Activated CD4-positive, alpha-beta T cell treated with anti-CD3 and anti-CD28 coated beads, Interleukin-2, amount 50 U/mL, for 16 hours (primary cell): ENCODE results near the gene ANTKMT.

ENCODE experiments used
- DNase-seq: peaks from one replicate; pipeline ENCODE4 v3.0.0-alpha.2; 2020

The ANTKMT gene, protein sequence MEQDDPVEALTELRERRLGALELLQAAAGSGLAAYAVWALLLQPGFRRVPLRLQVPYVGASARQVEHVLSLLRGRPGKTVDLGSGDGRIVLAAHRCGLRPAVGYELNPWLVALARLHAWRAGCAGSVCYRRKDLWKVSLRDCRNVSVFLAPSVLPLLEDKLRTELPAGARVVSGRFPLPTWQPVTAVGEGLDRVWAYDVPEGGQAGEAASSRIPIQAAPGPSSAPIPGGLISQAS

DNA sequence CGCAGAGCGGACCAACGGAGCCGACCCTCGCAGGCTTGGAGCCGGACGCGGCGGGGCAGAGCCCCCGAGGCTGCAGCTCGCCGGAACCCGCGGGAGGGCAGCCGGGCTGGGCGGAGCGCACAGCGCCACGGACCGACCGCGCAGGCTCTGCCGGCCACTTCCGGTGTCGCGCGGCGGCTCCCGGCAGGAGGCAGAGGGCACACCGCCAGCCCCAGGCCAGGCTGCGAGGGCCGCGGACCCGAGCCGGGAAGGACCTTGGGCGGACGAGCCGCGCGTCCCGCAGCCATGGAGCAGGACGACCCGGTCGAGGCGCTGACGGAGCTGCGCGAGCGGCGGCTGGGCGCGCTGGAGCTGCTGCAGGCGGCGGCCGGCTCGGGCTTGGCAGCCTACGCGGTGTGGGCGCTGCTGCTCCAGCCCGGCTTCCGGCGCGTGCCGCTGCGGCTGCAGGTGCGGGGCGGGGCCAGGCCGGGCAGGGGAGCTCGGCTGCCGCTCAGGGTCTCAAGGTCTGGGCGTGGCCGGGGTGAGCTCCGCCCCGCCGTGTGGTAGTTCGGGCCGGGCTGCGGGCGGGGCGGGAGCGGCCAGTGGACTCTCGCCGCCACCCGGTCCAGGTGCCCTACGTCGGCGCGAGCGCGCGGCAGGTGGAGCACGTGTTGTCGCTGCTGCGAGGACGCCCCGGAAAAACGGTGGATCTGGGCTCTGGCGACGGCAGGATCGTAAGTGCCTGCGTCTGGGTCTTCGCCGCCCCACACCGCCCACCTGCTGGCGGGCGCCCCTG lies at the start of gene ANTKMT:
TSS of gene ANTKMT (plus strand) at position 157 of the 775 bp plus-strand sequence. CDS start at position 286, 129 bp downstream.
- DNase-seq = peak; percentile 86

DNA sequence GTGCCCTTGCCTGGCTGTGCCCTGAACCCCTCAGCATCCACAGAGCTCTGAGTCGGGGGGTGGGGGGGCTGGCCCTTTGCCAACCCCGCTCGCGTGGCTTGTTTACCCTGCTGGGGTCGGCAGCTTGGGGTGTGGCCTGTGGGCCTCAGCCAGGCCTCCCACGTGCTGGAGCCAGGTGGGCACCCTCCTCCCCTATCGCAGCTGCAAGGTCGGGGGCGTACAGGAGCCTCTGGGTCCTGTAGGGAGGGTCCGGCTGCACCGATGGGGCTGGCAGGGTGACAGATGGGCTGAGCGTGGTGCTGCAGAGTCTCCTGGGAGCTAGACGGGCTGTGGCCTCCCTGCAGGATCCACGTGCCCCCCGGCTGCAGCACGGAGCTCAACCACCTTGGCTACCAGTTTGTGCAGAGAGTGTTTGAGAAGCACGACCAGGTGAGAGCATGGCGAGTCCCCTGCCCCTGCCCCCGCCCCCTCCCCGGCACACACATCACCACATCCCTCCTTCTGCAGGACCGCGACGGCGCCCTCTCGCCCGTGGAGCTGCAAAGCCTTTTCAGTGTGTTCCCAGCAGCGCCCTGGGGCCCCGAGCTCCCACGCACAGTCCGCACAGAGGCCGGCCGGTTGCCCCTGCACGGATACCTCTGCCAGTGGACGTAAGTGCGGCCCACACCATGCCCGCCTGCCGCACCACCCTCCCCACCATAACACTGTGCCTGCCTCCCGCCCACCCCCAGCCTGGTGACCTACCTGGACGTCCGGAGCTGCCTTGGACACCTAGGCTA lies 49.4 kb upstream of the ANTKMT start:
- DNase-seq = no peak

DNA sequence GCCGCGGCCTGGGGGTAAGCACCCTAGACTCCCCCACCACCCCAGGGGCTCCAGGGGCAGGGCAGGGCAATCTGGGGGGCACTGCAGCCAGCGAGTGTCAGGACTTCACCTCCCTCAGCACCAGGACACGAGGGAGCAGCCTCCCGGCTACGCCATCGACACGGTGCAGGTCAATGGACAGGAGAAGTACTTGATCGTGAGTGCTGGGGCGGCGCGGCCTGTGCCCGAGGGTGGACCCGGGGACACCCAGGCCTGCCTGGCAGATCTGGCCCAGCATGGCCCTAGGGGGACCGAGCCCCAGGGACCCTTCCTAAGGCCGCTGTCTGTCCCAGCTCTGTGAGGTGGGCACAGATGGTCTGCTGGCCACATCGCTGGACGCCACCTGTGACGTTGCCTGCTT lies 48.6 kb upstream of the ANTKMT start:
- no peak for DNase-seq

DNA sequence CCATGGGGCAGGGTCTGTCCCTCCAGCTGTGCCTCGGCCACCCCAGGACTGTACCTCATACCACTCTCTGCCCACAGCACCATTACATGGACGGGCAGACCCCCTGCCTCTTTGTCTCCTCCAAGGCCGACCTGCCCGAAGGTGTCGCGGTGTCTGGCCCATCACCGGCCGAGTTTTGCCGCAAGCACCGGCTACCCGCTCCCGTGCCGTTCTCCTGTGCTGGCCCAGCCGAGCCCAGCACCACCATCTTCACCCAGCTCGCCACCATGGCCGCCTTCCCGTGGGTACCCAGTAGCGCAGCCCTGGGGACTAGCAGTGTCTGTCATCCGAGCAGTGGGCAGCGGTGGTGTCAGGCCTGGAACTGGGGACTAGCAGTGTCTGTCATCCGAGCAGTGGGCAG lies 48.1 kb upstream of the ANTKMT start:
- DNase-seq = no peak

DNA sequence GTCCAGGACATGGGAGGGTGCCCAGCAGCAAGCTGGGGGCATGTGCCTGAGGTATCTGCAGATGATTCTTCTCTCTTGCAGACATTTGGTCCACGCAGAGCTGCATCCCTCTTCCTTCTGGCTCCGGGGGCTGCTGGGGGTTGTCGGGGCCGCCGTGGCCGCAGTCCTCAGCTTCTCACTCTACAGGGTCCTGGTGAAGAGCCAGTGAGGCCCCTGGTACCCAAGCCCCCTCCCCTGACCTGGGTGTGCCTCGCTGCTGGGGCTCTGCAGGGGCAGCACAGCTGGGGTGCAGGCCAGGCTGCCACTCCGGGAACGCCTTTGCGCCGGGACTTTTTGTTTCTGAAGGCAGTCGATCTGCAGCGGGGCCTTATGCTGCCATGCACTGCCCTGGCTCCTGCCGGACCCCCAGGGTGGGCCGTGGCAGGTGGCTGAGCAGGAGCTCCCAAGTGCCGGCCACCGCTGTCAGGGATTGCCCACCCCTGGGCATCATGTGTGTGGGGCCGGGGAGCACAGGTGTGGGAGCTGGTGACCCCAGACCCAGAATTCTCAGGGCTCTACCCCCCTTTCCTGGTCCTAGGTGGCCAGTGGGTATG lies 47.5 kb upstream of the ANTKMT start:
- no peak for DNase-seq

DNA sequence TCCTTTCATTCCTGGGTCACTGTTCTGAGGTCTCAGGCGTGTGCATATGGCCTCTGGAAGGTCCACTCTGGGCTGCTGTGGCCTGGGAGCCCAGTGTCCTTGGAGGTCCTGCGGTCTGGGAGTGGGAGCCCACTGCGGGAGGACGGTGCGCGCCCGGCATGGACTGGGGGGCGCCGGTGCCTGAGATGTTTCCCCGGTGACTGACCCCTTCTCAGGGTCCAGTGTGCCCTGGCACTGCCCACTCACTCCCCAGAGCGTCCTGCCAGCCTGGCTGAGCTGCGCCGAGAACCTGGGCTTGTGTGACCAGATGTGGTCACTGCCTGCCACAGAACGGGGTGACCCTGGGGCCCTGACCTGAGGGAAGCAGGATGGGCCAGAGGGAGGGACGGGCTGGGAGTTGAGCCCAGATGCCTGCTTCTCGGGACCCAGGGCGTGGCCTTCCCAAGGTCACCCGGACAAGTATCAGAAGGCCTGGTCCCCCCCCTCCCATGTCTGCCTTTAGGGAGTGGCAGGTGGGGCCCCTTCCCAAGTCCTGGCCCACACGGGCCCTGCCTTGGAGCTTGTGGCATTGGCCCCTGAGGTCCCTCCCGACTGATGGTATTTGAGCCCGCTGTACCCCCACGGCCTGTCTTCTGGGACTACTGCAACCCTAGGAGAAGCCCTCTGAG lies 46.6 kb upstream of the ANTKMT start:
- no peak for DNase-seq

DNA sequence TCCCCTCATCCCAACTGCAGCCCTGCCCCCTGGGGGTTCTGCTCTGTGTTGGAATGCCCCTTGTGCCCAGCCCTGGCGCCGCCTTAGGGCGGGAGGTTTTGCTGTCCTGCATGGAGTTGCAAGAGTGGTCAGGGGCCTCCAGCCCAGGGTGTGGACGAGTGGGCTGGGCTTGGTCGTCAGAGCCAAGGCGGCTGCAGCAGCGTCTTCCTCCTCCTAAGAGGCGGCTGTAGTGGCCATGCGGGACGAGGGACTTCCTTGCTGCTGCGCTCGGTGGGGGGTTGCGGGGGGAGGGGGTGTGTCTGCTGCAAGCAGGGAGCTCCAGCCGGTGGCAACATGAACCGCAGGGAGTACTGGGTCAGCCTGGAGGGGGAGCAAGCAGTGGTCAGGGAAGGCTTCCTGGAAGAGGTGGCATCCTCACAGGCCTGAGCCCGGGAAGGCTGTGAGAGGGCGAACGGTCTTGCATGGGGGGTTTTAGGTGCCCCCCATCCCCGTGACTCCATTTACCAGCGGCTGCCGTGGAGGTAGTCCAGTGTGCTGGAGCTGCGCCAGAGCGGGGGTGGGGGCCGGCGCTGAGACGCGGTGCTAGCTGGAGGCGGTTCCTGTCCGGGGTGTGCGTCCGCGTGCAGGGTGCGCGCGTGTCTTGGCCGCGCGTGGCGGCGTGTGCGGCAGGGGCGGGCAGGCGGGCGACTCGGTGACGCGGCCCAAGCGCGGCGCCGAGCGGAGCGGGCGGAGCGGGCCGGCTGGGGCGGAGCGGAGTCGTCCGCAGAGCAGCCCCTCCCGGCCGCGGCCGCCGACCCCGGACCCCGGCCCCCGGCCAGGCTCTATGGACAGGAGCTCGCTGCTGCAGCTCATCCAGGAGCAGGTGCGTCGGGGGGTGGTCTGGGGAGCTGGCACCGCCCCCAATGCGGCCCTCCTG lies 45.7 kb upstream of the ANTKMT start, which contains the start of gene RHBDL1:
TSS of gene RHBDL1 (plus strand) at position 704 of the 916 bp plus-strand sequence. CDS start at position 824, 120 bp downstream.
- no peak for DNase-seq

DNA sequence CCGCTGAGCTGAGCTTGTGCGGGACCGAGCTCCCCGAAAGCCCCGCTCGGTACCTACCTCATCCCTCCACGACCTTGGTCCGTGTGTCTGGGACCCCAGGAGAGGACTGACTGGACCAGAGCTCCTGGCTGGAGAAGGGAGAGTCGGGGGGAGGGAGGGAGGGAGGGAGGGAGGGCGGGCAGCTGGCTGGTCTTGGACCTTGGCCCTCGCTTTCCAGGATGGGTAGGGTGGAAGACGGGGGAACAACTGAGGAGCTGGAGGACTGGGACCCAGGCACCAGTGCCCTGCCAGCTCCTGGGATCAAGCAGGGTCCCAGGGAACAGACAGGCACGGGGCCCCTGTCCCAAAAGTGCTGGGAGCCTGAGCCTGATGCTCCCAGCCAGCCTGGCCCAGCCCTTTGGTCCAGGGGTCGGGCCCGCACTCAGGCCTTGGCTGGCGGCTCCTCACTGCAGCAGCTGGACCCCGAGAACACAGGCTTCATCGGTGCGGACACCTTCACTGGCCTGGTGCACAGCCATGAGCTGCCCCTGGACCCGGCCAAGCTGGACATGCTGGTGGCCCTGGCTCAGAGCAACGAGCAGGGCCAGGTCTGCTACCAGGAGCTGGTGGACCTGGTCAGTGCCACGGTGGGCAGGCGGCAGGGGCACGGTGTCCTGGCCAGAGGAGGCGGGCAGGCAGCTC lies 44.9 kb upstream of the ANTKMT start:
- no peak for DNase-seq

DNA sequence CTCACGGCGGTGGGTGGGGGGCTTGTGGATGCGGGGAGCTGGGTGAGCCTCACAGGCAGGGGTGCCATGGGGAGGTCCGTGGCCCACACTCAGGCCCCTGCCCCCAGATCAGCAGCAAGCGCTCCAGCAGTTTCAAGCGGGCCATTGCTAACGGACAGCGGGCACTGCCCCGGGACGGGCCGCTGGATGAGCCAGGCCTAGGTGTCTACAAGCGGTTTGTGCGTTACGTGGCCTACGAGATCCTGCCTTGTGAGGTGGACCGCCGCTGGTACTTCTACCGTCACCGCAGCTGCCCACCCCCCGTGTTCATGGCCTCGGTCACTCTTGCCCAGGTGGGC lies 44.4 kb upstream of the ANTKMT start:
- no peak for DNase-seq

DNA sequence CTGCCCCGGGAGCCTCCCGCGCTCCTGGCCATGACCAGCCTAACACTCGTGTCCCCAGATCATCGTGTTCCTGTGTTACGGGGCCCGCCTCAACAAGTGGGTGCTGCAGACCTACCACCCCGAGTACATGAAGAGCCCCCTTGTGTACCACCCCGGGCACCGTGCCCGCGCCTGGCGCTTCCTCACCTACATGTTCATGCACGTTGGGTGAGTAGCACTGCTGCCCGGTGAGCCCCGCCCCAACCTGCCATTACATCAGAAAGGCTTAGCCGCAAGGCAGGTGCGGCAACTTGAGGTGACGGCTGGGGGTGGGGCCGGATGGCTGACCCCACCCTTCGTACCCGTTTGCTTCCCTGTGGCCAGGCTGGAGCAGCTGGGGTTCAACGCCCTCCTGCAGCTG lies 44.0 kb upstream of the ANTKMT start:
- DNase-seq = no peak

DNA sequence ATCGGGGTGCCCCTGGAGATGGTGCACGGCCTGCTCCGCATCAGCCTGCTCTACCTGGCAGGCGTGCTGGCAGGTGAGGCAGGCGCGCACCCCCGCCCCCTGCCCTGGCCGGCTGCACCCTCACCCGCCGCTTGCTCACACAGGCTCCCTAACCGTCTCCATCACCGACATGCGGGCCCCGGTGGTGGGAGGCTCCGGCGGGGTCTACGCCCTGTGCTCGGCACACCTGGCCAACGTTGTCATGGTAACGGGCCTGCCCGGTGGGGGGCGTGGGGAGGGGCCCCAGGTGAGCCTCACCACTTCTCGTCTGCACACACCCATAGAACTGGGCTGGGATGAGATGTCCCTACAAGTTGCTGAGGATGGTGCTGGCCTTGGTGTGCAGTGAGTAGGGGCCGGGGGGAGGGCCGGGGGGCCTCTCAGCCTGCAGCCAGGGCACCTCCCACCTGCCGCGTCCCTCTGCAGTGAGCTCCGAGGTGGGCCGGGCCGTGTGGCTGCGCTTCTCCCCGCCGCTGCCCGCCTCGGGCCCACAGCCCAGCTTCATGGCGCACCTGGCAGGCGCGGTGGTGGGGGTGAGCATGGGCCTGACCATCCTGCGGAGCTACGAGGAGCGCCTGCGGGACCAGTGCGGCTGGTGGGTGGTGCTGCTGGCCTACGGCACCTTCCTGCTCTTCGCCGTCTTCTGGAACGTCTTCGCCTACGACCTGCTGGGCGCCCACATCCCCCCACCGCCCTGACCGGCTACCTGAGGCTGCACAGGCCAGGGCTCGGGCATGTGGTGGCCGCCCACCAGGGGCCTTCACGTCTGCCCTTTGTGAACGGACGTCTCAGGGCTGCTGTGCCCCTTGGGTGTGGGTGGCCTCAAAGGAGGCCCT lies 43.4 kb upstream of the ANTKMT start:
- DNase-seq = no peak

DNA sequence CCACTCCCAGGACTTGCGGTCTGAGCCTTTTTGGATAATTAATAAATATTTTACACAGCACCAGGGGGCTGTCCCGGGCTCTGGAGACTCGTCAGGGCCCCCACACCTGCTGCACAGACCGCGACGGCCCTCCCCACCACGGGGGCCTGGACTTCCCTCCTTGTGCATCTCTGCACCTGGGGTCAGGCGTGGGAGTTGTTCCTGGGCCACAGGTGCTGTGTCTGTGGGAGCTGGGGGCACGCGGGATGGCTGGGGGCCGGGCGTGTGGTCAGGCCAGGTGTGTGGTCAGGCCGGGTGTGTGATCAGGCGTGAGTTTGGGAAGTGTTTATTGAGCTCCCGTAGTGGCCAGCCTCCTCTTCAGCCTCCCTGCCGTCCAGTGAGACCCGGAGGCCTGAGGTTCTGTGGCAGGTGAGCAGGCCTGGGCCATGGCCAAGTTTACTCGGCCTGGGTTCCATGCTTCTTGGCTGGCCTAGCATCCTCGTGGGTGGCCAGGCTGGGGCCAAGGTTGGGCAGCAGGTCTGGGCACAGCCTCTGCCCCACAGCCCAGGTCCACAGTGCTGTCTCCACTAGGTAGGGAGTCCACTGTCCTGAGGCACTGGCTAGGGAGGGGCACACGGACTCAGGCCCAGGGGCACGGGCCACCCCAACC lies 42.6 kb upstream of the ANTKMT start:
- DNase-seq = no peak

DNA sequence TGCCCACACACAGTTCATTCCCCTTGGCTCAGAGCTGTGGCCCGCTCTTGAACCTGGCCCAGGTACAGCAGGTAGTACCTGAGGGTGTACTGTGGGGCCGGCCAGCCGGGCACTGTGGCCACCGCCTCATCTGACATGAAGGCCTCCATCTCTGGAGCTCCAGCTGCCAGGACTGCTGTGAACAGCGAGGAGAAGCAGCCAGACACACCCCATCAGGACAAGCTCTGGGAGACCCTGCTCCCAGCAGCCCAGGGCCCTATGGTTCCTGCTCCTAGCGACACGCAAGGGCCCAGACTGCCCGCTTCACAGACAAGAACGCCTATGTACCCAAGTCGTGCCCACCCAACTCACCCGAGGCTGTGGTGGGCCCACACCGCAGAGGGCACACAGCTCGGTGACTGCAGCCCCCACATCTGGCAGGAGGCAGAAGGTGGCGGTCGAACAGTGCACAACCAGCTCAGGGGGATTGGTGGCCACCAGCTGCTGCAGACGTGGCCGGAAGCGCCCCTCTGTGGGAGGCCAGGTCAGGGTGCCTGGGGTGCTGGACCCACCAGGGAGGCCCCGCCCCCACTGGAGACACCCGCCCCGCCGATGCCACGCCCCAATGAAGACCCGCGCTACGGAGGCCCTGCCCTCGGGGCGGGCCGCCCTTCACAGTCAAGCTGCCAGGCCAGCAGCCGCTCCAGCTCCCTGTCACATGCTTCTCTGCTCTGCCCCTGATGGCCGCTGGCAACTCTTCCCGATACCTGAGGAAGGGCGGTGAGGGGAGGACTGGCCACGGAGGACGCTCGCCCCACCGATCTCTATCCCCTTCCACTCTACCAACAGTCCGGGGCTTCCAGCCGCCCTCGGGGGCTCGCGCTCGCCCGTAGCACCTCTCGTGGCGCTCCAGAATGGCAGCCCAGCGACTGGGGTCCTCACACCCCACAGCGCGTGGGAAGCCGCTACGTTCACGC lies 41.8 kb upstream of the ANTKMT start:
- DNase-seq = peak; percentile 65

DNA sequence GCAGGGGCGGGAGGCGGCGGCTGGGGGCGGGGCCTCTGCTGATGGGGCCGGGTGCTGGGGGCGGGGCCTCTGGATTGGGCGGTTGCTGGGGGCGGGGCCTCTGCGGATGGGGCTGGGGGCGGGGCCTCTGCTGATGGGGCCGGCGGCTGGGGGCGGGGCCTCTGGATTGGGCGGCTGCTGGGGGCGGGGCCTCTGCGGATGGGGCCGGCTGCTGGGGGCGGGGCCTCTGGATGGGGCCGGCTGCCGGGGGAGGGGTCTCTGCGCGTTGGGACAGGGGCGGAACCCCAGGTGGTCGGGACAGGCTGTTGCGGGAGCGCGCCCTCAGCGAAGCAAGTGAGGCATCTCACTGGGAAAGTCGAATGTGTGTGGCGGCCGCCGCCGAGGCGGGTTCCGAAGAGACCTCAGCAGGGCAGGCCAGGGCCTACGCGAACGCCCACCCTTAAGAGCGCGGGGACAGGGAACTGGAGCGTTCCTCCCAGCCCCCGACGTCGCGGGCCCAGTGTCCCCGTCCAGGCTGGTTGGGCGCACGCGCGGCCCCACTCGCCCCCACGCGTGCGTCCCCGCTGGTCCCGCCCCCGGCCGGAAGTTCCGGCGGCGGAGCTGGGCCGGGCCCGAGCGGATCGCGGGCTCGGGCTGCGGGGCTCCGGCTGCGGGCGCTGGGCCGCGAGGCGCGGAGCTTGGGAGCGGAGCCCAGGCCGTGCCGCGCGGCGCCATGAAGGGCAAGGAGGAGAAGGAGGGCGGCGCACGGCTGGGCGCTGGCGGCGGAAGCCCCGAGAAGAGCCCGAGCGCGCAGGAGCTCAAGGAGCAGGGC lies 40.9 kb upstream of the ANTKMT start, which contains the start of gene STUB1:
TSS of gene STUB1 (plus strand) at position 597 of the 811 bp plus-strand sequence. CDS start at position 713, 116 bp downstream.
- peak; percentile 92 for DNase-seq

DNA sequence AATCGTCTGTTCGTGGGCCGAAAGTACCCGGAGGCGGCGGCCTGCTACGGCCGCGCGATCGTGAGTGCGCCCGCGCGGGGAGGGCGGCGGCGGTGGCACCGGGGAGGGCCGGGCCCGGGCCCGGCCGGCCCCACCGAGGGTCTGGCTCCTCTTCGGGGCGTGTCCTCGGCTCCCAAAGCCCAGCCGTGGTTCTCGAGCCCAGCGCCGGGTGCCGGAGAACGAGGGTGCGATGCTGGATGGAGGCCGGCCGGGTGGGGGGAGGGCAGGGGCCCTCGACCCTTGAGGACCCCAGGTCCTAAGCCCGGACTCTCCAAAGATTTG lies 40.4 kb upstream of the ANTKMT start:
- DNase-seq = no peak

DNA sequence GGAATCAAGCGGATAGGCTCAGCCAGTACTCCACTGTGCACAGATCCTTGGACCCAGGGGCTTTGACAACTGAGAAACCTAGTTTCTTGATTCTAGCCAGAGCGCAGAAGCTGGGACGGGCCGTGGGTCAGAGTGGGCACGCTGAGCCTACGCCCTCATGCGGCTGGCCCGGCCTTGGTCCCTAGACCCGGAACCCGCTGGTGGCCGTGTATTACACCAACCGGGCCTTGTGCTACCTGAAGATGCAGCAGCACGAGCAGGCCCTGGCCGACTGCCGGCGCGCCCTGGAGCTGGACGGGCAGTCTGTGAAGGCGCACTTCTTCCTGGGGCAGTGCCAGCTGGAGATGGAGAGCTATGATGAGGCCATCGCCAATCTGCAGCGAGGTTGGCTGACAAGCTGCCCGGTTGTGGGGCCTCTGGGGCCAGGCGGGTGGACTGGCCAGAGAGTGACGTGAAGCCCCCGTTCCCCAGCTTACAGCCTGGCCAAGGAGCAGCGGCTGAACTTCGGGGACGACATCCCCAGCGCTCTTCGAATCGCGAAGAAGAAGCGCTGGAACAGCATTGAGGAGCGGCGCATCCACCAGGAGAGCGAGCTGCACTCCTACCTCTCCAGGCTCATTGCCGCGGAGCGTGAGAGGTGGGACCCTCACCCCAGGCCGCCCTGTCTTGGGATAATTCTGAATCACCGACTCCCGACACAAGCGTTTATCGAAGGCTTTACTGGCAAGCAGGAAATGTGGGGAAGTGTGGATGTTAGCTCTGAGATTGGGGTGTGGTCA lies 39.8 kb upstream of the ANTKMT start:
- peak; percentile 29 for DNase-seq
